ENCODE data around the gene L2HGDH.
A peak's percentile ranks its signal among the peaks of the same experiment; 100 is the strongest.
"Not testable (repeated sequence)": the region's sequence is repeated elsewhere in the genome, so short reads cannot be mapped to it uniquely, and the experiment has no call there.

L2HGDH gene

DNA sequence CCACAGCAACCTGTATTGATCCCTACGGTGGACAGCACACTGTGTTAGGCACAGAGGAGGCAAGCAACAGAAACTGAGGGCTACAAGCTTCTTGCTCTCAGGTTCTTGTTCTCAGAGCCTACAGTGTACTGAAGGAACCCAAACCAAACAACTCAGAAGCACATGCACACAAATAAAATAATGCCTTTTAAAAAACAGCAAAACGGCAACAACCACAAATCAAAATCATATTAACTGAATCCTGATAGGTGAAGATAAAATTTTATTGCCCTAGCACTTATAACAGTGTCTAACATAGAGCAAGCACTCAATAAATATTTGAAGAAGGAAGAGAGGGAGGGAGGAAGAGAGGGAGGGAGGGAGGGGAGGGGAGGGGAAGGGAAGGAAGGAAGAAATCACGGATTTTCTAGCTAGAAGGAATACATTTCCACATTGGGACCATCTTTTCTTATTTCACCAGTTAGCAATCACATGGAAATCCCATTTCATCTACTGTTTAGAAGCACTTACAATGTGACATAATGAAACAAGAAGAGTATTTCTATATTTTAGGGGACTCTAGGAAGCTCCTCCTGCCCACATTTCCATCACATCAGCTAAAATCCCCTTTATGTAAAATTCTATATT, 27.3 kb upstream of the L2HGDH start:
- DNase-seq: no peak

DNA sequence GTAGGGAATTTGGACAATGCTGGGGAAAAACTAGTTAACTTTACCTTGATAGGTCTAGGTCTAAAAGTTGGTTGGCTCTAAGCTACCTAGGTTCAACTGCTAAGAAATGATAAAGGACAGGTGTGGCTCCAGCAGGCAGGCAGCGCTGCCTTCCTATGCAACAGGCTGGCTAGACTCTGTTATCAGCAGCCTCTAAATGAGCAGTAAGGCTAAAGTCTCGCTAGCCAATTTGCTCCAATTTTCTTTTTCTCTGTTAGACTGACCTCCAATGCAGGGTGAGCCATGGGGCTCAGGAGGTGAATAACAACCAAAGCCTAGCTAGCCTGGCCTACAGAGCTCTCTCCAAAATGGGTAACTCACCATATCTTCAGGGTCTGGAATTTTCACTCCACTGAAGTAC, 26.6 kb upstream of the L2HGDH start:
- DNase-seq: no peak

DNA sequence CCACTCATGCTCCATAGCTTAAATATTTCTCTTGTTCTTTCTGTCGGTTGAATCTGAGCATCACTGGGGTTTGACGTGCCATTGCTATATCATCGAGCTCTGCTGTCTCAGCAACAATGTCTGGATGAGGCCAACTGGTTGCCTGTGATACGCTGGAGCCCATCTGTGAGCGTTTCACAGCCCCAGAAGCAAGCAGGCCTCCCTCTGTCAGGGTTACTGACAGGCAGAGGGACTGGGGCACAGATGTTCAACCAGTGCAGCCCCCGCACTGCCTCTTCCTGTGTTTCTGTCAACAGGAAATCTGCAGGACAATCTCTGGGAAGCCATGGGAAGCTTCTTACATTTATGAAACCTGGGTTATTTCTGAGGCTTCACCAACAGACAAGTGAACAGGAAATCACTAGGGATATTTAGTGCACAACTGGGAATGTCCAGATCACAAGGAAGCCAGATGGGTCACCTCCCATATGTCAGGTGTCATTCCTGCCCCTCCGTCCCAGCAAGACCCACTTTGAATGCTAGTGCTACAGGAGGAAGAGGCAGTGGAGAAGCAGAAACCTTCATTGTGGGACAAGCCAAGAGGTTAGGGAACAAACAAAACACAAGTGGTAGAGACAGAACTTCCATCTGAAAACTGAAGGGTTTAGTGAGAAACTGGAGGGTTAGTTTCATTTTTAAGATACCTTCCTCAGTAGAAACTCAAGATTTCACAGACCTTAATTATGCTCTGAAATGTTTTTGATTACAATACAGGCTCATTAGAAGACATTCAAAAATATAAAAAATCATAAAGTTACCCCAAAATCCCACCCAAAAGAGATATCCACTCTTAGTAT, 24.2 kb upstream of the L2HGDH start:
- peak; percentile 85 for DNase-seq

DNA sequence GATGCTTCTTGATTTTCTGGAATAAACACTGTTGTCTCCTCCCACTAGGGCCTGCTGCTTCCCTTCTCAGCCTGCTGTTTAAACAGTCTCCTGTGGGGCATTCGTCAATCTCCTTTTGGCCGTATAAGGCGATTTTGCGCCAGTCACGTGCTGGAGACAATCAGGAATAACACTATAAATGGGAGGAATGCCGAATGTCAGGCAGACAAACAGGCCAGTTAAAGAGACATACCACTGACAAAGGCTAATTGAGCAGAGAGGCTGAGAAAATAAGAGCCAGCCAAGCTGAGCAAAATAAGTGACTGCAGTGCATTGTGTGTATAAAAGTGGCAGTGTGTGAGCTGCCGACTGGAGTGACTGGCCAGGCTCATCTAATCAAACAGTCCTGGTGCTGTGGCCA, 23.4 kb upstream of the L2HGDH start:
- DNase-seq: peak; percentile 93

DNA sequence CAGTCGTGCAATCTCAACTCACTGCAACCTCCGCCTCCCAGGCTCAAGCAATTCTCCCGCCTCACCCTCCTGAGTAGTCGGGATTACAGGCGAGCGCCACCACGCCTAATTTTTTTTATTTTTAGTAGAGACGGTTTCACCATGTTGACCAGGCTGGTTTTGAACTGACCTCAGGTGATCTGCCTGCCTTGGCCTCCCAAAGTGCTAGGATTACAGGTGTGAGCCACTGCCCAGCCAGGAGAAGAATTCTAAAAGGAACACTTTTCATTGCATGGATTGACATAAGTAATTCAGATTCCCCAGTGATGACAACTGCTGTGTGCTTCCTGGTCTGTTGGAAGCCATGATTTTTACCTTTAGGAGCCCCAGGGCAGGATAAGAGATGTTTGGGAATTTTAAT, 22.2 kb upstream of the L2HGDH start:
- no peak for DNase-seq

DNA sequence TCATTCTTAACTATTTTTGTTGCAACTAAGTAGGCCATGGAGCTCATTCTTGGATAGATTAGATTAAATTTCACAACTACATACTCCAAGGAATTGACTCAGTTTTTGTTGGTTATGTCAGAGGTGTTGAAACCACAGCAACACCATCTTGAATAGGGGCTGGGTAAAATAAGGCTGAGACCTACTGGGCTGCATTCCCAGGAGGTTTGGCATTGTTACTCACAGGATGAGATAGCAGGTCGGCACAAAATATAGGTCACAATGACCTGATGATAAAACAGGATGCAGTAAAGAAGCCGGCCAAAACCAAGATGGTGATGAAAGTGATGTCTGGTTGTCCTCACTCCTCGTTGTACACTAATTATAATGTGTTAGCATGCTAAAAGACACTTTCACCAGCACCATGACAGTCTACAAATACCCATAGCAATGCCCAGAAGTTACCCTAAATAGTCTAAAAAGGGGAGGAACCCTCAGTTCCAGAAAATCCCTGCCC, 21.0 kb upstream of the L2HGDH start:
- DNase-seq: no peak

DNA sequence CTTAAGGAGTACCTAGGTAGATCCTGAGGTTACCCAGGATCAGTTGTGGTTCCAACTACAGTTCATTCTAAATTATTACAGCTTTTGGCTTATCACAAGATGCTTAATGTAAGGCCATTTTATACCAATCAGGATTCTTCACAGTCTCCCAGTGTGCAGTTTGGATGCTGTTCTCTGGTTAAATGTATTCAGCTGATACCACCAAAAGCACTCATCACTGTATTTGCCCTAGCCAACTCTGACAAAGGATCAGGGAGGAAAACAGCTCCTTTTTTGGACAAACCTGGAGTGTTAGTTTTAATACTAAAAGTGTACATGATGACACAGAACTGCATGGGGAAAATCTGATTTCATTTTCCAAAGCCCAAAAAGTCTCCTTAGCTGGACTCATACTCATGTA, 19.6 kb upstream of the L2HGDH start:
- DNase-seq: no peak

DNA sequence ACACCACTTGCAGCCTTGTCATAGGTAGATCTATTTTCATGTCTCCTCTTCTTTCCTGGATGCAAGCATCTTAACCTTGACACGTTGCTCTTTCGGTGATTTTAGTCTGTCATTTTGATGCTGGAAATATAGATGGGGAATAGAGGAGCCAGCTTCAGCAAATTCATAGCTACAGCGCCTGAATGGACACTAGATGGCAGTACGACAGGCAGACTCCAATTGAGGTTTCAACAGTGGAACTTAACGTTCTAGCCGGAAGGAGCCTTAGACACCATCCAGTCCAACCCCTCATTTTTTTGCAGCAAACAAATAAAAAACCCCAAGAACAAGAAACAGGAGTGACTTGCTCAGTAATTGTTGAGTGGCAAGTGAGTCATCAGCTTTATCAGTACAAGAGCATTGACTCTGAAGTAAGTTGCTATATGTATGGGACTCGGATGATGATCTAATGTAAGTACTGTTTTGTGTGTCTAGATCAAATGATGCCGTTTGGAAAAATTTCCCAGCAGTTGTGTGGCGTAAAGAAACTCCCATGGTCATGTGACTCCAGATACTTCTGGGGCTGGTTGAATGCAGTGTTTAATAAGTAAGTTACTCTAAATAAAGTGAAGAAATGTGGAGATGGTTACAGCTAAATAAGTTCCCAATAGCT, 9.1 kb upstream of the L2HGDH start:
- DNase-seq: peak; percentile 82

DNA sequence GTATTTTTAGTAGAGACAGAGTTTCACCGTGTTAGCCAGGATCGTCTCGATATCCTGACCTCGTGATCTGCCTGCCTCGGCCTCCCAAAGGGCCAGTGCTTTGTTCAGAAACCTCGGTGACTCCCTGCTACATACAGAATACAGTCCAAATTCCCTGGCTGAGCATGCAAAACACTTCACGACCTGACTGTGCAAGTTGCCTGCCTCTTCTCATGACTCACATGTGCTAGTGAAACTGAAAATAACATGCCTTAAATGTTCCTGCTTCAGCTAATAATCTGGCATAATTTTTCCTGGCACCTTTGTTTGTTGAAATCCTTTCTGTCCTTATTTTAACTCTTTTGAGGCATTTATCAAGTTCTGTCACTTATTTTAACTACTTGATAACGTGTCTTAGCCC, 8.3 kb upstream of the L2HGDH start:
- DNase-seq: no peak

DNA sequence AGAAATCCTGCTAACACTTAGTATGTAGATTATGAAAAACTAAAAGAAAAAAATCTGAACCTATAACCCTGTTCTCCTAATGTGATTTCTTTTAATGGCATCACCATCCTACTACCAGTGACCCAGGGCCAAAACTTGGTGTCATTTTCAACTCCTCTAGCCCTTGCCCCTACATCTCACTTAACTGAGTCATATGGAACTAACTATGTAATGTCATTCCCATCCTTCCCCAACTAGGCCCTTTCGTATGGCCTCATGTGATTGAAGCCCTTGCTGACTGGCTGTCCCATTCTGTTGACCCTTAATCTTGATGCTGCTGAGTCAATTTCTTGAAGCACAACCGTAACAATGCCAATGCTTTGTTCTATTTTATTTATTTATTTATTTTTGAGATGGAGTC, 7.7 kb upstream of the L2HGDH start:
- DNase-seq: no peak

DNA sequence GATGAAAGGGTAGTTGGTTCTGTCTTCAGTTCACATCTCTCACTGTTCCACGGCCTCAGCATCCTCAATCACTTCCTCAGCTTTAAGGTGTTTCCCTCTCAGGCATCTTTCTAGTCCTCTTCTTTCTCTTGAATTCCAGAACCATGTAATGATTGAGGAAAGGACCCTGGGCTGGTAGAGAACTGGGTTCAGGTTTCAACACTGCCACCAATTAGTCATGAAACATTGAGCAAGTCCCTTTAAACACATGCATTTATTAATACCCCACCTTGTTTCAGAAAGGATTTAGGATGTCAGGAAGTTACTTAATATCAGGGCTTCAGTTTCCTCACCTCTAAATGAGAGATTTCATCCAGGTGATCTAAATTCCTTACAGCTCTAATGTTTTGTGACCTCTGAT, 7.3 kb upstream of the L2HGDH start:
- no peak for DNase-seq

DNA sequence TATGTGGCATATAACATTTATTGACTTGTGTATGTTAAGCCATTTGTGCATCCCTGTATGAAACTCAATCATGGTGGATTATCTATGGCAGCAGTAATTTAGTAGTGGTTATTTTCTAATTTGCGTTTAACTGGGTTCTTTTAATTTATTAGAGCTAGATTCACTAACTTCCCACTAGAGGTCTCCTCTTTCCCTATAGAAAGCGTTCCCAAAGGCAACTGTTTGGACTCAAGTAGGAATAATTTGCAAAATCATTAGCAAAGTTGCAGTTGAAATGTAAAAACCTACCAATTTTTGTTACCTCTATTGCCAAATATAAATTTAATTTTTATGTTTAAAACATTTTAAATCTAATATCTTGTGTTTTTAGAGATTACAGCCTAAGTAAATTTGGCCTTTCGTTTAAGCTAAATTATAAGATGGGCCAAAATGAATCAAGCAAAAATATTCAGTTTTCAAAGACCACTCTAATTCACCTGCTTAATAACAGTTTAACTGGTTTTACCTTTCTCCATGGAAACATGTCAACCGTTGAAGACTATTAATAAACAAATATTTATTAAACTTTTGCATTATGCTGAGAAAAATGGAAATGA, 6.1 kb upstream of the L2HGDH start:
- peak; percentile 6 for DNase-seq

DNA sequence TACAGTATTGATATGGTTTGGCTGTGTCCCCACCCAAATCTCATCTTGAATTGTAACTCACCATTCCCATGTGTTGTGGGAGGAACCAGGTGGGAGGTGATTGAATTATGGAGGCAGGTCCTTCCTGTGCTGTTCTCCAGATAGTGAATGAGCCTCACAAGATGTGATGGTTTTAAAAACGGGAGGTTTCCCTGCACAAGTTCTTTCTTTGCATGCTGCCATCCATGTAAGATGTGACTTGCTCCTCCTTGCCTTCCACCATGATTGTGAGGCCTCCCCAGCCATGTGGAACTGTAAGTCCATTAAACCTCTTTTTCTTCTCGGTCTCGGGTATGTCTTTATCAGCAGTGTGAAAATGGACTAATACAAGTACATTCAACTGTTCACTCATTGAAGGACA, 2.1 kb upstream of the L2HGDH start:
- DNase-seq: not testable (repeated sequence)

DNA sequence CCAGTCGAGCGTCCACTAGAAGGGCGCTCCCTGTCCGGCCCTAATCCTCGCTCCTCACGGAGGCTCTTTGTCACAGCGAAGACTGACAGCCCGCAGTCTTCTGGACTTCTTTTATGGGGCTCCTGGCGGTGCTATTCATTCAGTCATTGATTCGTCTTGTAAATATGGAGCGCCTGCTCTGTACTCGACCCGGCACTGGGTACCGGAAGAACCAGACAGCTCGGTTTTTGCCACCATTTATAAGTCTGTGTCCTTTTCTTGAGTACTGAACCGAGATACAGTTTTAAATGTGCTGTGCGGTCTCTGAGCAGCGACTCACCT, 665 bp upstream of the L2HGDH start:
- DNase-seq: peak; percentile 70

DNA sequence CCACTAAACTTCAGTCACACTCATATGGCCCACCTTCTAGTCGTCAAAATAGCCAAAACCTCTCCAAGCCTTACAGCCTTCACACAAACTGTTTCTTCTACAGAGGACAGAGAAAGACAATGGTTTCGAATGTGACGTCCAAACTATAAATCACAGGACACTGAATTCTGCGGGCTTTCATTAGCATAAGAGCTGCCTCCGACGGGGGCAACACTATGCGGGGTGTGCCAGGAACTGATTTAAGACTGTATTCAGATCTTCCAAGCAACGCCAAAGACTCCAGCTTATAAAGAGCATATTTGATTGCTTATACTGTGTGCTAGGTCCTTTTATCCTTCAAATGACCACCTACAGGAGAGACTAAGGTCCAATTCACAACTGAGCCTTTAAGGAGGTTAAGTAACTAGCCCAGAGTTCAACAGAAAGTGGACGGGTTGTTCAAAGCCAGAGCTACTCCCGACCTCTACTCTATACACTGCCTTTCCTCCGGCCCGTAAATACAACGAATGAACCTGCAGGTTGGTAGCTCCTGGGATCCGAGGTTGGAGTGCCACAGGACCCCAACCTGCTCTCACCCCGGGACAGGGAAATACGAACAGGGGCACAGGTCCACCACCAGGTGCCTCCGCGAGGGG, 575 bp downstream of the L2HGDH start:
- no peak for DNase-seq

DNA sequence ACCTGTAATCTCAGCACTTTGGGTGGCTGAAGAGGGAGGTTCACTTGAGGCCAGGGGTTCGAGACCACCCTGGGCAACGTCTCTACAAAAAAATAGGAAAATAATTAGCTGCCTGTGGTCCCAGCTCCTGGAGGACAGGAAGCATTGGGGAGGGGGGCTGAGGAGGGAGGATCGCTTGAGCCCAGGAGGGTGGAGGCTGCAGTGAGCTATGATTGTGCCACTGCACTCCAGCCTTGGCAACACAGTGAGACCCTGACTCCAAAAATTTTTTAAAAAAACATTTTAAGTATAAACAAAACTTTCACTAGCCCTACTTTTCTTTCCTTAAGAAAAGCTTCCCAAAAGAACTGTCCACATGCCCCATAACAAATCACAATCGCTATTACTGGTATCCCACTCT, 1.6 kb downstream of the L2HGDH start:
- no peak for DNase-seq

DNA sequence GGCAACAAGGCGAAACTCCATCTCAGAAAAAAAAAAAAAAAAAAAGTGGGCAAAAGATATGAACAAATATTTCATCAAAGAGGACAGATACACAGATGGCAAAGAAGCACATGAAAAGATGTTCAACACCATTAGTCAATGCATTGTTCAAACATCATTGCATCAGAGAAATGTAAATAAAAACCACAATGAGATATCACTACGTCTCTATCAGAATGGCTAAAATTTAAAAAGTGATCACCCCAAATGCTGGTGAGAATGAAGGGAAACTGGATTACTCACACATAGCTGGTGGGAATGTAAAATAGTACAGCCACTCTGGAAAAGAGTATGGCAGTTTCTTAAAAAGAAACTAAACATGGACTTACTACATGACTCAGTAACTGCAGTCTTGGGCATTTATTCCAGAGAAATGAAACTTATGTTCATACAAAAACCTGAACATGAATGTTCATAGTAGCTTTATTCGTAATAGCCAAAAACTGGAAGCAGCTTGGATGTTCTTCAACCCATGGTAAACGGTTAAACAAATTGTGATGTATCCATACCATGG, 3.6 kb downstream of the L2HGDH start:
- no peak for DNase-seq

DNA sequence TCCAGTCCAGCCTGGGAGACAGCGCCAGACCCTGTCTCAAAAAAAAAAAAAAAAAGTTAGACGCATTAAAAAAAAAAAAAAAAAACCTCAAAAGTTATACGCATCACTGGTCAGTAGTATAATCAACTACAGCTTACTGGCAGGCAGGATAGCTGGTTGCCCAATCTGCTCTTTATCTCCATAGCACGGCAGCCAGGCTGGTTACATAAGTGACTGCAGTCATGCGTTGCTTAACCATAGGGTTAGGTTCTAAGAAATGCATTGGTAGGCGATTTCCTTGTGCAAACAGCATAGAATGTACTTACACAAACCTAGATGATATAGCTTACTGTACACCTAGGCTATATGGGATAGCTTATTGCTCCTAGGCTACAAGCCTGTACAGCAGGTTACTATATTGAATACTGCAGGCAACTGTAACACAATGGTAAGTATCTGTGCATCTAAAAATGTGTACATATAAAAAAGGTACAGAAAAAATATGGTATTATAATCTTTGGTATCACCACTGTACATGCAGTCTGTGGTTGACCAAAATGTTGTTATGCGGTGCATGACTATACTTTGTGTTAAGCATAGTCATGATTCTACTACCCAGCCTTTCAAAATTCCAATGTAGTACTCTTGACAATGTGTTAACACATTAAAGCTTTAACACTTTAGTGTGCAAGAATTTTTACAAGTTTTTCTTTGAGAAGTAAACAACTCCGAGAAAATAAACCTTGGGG, 8.1 kb downstream of the L2HGDH start:
- DNase-seq: no peak

DNA sequence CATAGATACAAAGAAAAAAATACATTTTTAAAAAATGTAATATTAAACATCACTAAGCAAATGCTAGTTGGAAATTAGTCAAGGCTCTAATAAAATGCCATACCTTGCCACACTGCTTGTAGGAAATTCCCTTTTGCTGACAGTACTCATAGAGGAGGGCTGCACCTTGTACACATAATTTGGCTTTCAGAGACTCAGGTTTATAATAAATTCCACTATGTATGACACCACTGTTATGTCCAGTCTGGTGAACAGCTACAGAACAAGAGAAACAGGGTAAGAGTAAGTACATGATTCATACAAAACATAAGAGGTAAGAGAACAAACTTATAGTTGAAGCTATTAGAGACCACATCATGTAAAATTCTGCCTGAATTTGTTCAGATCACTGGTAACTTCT, 10.1 kb downstream of the L2HGDH start:
- no peak for DNase-seq

DNA sequence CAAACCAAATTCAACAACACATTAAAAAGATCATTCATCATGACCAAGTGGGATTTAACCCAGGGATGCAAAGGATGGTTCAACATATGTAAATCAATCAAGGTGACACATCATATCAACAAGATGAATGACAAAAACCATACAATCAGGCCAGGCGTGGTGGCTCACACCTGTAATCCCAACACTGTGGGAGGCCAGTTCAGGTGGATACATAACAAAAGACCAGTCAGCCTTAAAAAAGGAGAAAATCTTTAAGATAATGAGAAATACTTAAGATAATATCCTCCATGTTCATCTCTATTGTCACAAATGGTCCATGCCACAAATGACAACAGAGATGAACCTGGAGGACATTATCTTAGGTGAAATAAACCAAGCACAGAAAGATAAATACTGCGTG, 12.4 kb downstream of the L2HGDH start:
- DNase-seq: no peak

DNA sequence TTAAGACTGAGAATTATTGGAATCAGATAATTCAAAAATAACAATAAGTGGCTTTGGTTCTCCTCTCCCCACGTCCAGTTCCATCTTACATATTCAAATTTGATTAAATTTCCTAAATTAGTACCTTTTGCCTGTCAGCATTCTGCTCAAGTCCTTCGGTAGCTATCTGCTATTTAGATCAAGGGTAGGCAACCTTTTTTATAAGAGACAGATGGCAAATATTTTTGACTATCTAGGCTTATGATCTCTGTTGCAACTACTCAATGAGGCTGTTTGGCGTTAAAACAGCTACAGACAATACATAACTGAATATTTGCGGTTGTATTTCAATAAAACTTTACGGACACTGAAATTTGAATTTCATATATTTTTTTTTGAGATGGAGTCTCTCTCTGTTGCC, 21.7 kb downstream of the L2HGDH start:
- DNase-seq: no peak

DNA sequence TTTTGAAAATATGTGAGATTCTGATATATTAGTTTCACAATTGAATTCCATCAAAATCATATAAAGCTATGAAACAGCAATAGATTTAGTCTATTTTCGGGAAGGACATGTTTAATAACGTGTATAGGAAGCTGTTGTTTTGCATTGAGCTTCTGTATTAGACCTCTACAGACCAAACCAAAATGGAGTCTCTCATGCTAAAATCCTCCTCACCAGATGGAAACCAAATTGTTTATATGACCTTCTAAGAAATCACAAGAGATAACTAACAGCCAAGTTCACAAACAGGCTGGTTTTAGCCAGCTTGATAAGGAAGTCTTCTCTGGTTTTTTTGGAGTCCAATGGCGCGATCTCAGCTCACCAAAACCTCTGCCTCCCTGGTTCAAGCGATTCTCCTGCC, 23.9 kb downstream of the L2HGDH start:
- DNase-seq: no peak
